Measurements from ENCODE around the gene TENM4. TPM values are rescaled to one million over a fixed set of nuclear protein-coding genes. Genes with fewer than 3 reads are reported as not detected.

The TENM4 gene
- total RNA-seq, 1 donor from 2014 or later, result 5.1 TPM

GRCh38 chr11:78764946-78765345 lies 675.9 kb downstream of the TENM4 start:
- H3K4me1 ChIP-seq, result peaks cover 9% of the 10 kb centered on the region
- Mint-ChIP-seq H3K36me3 (peaks cover 40% of the 10 kb centered on the region), H3K27me3 (ENCODE audit: insufficient read depth, low read depth) (no peaks in the 10 kb centered on the region), H3K4me1 (peaks cover 5% of the 10 kb centered on the region), H3K27ac (no peak overlapping the region), H3K9me3 (no peaks in the 10 kb centered on the region), H3K4me3 (no peak overlapping the region)
- no peak overlapping the region for H3K4me2 ChIP-seq
- DNase-seq (ENCODE audit: low spot score), result no peak
- no peaks in the 10 kb centered on the region for H3K36me3 ChIP-seq
- no peak overlapping the region for H2AFZ ChIP-seq (replicated peaks)
- no peak overlapping the region for H3K4me3 ChIP-seq
- no peaks in the 10 kb centered on the region for H3K79me2 ChIP-seq (ENCODE audit: low read depth)
- no peaks in the 10 kb centered on the region for H4K20me1 ChIP-seq (ENCODE audit: low read depth)
- no peaks in the 10 kb centered on the region for H3F3A ChIP-seq (ENCODE audit: low read depth)
- H3K9me3 ChIP-seq (ENCODE audit: low read depth), result no peaks in the 10 kb centered on the region
- TF ChIP-seq EZH2phosphoT487 (IDR thresholded peaks at IDR 0.05) (no peak), EZH2 (IDR thresholded peaks at IDR 0.05) (no peak), CTCF (IDR thresholded peaks at IDR 0.05) (no peak)
- no peaks in the 10 kb centered on the region for H3K27me3 ChIP-seq
- no peak overlapping the region for H3K27ac ChIP-seq
- no peak overlapping the region for H3K9ac ChIP-seq

GRCh38 chr11:78763664-78764063 lies 677.2 kb downstream of the TENM4 start:
- H3K4me3 ChIP-seq, result no peak overlapping the region
- no peaks in the 10 kb centered on the region for H3K9me3 ChIP-seq (ENCODE audit: low read depth)
- no peaks in the 10 kb centered on the region for H3K27me3 ChIP-seq
- H3K4me2 ChIP-seq, result no peak overlapping the region
- no peaks in the 10 kb centered on the region for H3K36me3 ChIP-seq
- H3K4me1 ChIP-seq, result peaks cover 9% of the 10 kb centered on the region
- H3K27me3 Mint-ChIP-seq (ENCODE audit: insufficient read depth, low read depth), result no peaks in the 10 kb centered on the region
- peaks cover 5% of the 10 kb centered on the region for H3K4me1 Mint-ChIP-seq
- no peak overlapping the region for H3K4me3 Mint-ChIP-seq
- H3K36me3 Mint-ChIP-seq, result peaks cover 30% of the 10 kb centered on the region
- DNase-seq (ENCODE audit: low spot score), result no peak
- H3K79me2 ChIP-seq (ENCODE audit: low read depth), result no peaks in the 10 kb centered on the region
- TF ChIP-seq CTCF (IDR thresholded peaks at IDR 0.05) (no peak), EZH2 (IDR thresholded peaks at IDR 0.05) (no peak), EZH2phosphoT487 (IDR thresholded peaks at IDR 0.05) (no peak)
- H2AFZ ChIP-seq (replicated peaks), result no peak overlapping the region
- H4K20me1 ChIP-seq (ENCODE audit: low read depth), result no peaks in the 10 kb centered on the region
- H3F3A ChIP-seq (ENCODE audit: low read depth), result no peaks in the 10 kb centered on the region
- no peak overlapping the region for H3K27ac Mint-ChIP-seq
- no peak overlapping the region for H3K9ac ChIP-seq
- no peak overlapping the region for H3K27ac ChIP-seq
- no peaks in the 10 kb centered on the region for H3K9me3 Mint-ChIP-seq

GRCh38 chr11:78762105-78762504 lies 678.7 kb downstream of the TENM4 start:
- Mint-ChIP-seq H3K4me1 (peaks cover 5% of the 10 kb centered on the region), H3K27me3 (ENCODE audit: insufficient read depth, low read depth) (no peaks in the 10 kb centered on the region)

More at GRCh38 chr11:78762105-78762504, 678.7 kb downstream of the TENM4 start:
- Histone ChIP-seq H3K27ac (no peak overlapping the region), H4K20me1 (ENCODE audit: low read depth) (no peaks in the 10 kb centered on the region), H3K79me2 (ENCODE audit: low read depth) (no peaks in the 10 kb centered on the region), H3K9ac (no peak overlapping the region), H2AFZ (replicated peaks) (no peak overlapping the region), H3K4me3 (no peak overlapping the region), H3K36me3 (no peaks in the 10 kb centered on the region), H3F3A (ENCODE audit: low read depth) (no peaks in the 10 kb centered on the region), H3K4me1 (peaks cover 9% of the 10 kb centered on the region), H3K27me3 (no peaks in the 10 kb centered on the region), H3K9me3 (ENCODE audit: low read depth) (no peaks in the 10 kb centered on the region), H3K4me2 (no peak overlapping the region)
- H3K4me3 Mint-ChIP-seq, result no peak overlapping the region
- H3K36me3 Mint-ChIP-seq, result peaks cover 22% of the 10 kb centered on the region
- TF ChIP-seq EZH2phosphoT487 (IDR thresholded peaks at IDR 0.05) (no peak), EZH2 (IDR thresholded peaks at IDR 0.05) (no peak), CTCF (IDR thresholded peaks at IDR 0.05) (no peak)
- H3K9me3 Mint-ChIP-seq, result no peaks in the 10 kb centered on the region
- no peak overlapping the region for H3K27ac Mint-ChIP-seq
- no peak for DNase-seq (ENCODE audit: low spot score)

Data from neural progenitor cell (in vitro differentiated cells).